Astrocyte of the cerebellum (primary cell): Measurements from ENCODE around the gene C11orf98.
A peak's percentile ranks its signal among the peaks of the same experiment; 100 is the strongest.

ENCODE experiments used
- DNase-seq: peaks from one replicate; pipeline ENCODE4 v3.0.0-alpha.2; 2011; ENCODE audit warnings: low read depth
- H3K4me3 ChIP-seq: 2 replicates; pipeline ENCODE4 v1.5.1; 2011; ENCODE audit warnings: mild to moderate bottlenecking, low read depth, low read length, moderate library complexity
- in situ Hi-C: cut with HindIII; loops from 2 replicates; pipeline ENCODE4 v1.10.0; 2017; ENCODE audit warnings: low sequenced_read_pairs
- TF ChIP-seq, protein P1 (sequence below): IDR thresholded peaks from 2 replicates; pipeline ENCODE4 v1.5.1; 2012; ENCODE audit warnings: low read length, low read depth, moderate library complexity, mild to moderate bottlenecking; ENCODE audit errors: missing control alignments

C11orf98 gene

GRCh38 chr11:62682518-62682917 lies 17.5 kb upstream of the C11orf98 start:
- no peak overlapping the region for H3K4me3 ChIP-seq
- in situ Hi-C loops: no loop called here
- no peak for DNase-seq
- TF ChIP-seq, protein P1, sequence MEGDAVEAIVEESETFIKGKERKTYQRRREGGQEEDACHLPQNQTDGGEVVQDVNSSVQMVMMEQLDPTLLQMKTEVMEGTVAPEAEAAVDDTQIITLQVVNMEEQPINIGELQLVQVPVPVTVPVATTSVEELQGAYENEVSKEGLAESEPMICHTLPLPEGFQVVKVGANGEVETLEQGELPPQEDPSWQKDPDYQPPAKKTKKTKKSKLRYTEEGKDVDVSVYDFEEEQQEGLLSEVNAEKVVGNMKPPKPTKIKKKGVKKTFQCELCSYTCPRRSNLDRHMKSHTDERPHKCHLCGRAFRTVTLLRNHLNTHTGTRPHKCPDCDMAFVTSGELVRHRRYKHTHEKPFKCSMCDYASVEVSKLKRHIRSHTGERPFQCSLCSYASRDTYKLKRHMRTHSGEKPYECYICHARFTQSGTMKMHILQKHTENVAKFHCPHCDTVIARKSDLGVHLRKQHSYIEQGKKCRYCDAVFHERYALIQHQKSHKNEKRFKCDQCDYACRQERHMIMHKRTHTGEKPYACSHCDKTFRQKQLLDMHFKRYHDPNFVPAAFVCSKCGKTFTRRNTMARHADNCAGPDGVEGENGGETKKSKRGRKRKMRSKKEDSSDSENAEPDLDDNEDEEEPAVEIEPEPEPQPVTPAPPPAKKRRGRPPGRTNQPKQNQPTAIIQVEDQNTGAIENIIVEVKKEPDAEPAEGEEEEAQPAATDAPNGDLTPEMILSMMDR: no peak

GRCh38 chr11:62680825-62681240 lies 15.8 kb upstream of the C11orf98 start:
- H3K4me3 ChIP-seq: no peak overlapping the region
- TF ChIP-seq, protein P1: peak; percentile 66
- in situ Hi-C loops: no loop called here
- peak; percentile 57 for DNase-seq

- TF ChIP-seq, protein P1: no peak
- peak; percentile 67 for DNase-seq
- in situ Hi-C loops: no loop called here
- H3K4me3 ChIP-seq: peak within 1 kb of the TSS; percentile 80
These were observed 14.0 kb upstream of the C11orf98 start, which contains the start of gene UBXN1 for GRCh38 chr11:62678770-62679696. Gene UBXN1 (minus strand): TSS chr11:62679073. CDS start chr11:62678923, 150 bp downstream.

DNA sequence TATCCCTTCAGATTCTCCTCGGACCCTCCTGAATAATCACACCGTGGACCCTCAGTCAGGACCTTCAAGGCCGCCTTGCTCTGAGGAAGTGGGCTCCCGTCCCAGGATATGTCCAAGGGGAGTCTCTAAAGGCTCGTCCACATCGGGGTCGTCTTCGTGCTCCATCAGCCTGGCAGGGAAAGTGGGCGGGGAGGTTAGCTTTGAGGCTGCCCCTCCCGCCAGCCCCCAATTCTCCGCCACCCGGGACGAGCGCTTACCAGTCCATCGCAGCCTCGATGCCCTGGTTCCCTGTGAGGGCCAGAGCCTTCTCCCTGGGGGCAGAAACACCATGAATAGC lies 13.4 kb upstream of the C11orf98 start:
- in situ Hi-C loops: no loop called here
- DNase-seq: no peak
- peak overlapping the region; percentile 80 for H3K4me3 ChIP-seq
- TF ChIP-seq, protein P1: no peak

DNA sequence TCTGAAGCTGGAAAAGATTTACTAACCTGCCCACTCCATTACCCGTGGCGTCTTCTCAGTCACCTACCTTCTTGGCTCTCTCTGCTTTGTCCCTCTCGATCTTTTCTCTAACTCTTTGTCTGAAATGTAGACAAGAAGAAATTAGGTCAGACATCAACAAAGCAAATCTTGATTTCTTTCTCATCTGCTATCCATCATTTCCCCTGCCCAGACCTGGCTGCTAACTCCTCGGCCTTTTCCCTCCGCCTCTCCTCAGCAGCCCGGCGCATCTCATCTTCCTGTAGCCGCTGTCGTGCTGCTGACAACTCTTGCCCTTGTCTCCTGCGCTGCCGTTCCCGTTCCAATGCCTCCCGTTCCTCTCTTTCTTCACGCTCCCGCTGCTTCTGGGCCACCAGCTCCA lies 12.7 kb upstream of the C11orf98 start:
- DNase-seq: no peak
- in situ Hi-C loops: no loop called here
- peak overlapping the region; percentile 80 for H3K4me3 ChIP-seq
- TF ChIP-seq, protein P1: no peak

- DNase-seq: no peak
- H3K4me3 ChIP-seq: no peak overlapping the region
- in situ Hi-C loops: no loop called here
- TF ChIP-seq, protein P1: no peak
These were observed 12.1 kb upstream of the C11orf98 start for GRCh38 chr11:62677156-62677555.
